Right cardiac atrium (tissue), 5 donors: ENCODE data around the gene FAM236A. TPM values are rescaled to one million over a fixed set of nuclear protein-coding genes. Genes with fewer than 3 reads are reported as not detected.
"Not testable (repeated sequence)": the region's sequence is repeated elsewhere in the genome, so short reads cannot be mapped to it uniquely, and the experiment has no call there.

Source experiments
- ATAC-seq, 2 donors: fragments of 200-7000 bp; cut with Tn5 transposase; one replicate each; pipeline versions ENCODE4 v1.8.0 to v1.9.1; 2020; ENCODE audit warnings: moderate library complexity in 2 of 2, mild to moderate bottlenecking in 1 of 2
- DNase-seq, 3 donors: peaks; one replicate each; pipeline ENCODE4 v3.0.0-alpha.2; 2020
- H3K27ac ChIP-seq: one replicate; pipeline ENCODE4 v1.5.1; 2013; ENCODE audit warnings: mild to moderate bottlenecking, low read length, control low read depth, moderate library complexity
- H3K27me3 ChIP-seq: one replicate; pipeline ENCODE4 v1.6.1; 2013; ENCODE audit not compliant: control insufficient read depth, insufficient read depth
- H3K4me1 ChIP-seq: one replicate; pipeline ENCODE4 v1.6.1; 2013; ENCODE audit warnings: low read length; ENCODE audit not compliant: control insufficient read depth, insufficient read depth
- H3K4me3 ChIP-seq: one replicate; pipeline ENCODE4 v1.5.1; 2013; ENCODE audit warnings: low read length, control low read depth
- H3K9me3 ChIP-seq: one replicate; pipeline ENCODE4 v1.6.1; 2013; ENCODE audit warnings: low read length; ENCODE audit not compliant: control insufficient read depth
- WGBS: extraction: QIAGEN DNeasy Blood & Tissue Kit; methylation state at CpG from one replicate; pipeline ENCODE4 v1.1.7; 2013; 5-methylcytosine and 5-hydroxymethylcytosine counted together
- intact Hi-C, 4 donors: fragments of 100-400 bp; cut with DNase I; formaldehyde crosslinking; loops; one replicate each; pipeline versions ENCODE4 v1.11.0 to v1.14.0; 2022 to 2023
- long read RNA-seq, 4 donors: library from polyadenylated mRNA; unstranded; transcript quantifications; one replicate each; pipeline ENCODE4 v2.0.0, GENCODE V29; 2020 to 2021
- polyA plus RNA-seq: library from polyadenylated mRNA; stranded (reverse); fragments of 200-250 nt; gene quantifications from one replicate; pipeline ENCODE4 v1.2.3, GENCODE V29; 2013
- total RNA-seq, 4 donors: library from RNA; stranded (reverse); fragmentation: NEBNext Ultra II Directional; extraction: Animal tissue kit (Norgen Biotek cat#: 25700); gene quantifications; one replicate each; pipeline ENCODE4 v1.2.1, GENCODE V29; 2021
- donor health status: healthy with polysubstance abuse.
- donor health status: DM: no; HTN: yes; CAD: no.
- donor health status: DM: no; HTN: no; CAD: no.
- donor health status: DM: no; HTN: yes; CAD: no; lungs with severe emphysema.
- donor health status: DM: yes; HTN: yes; CAD: no.

Gene FAM236A
- not detected for total RNA-seq
- polyA plus RNA-seq, result not detected
- long read RNA-seq, donor 1, result 0 reads
- long read RNA-seq, donor 2, result 0 reads
- long read RNA-seq, donor 3, result 0 reads
- long read RNA-seq, donor 4, result 0 reads

DNA sequence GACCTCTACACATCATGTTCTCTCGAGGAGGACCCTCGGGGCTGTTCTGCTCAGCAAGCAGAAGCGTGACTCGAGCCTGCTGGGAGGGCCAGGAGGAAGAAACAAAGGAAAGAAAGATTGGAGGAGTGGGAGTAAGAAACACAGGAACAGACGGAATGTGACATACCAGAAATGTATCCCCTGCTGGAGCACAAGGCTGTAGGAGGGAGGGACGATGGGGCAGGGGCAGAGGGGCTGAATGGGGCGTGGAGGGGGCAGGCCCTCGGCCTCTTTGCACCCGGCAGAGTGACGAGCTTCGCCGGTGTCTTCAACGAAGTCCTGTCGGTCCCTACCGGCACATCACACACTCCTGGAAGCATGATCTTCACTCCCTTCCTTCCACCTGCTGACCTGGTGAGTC lies at the start of gene FAM236A:
TSS of gene FAM236A (plus strand) at position 301 of the 400 bp plus-strand sequence. CDS start at position 358, 57 bp downstream.
- H3K4me1 ChIP-seq, H3K27ac ChIP-seq, H3K9me3 ChIP-seq, intact Hi-C loops, DNase-seq, H3K27me3 ChIP-seq, ATAC-seq, H3K4me3 ChIP-seq: not testable (repeated sequence)
- WGBS, result no CpG with 5 or more reads among the region's 15 CpGs

- H3K27ac ChIP-seq, H3K4me1 ChIP-seq, H3K9me3 ChIP-seq, H3K4me3 ChIP-seq, ATAC-seq, H3K27me3 ChIP-seq, DNase-seq, intact Hi-C loops: not testable (repeated sequence)
- no CpG with 5 or more reads among the region's 14 CpGs for WGBS
Measured at GRCh38 chrX:72889740-72890139, 48.3 kb upstream of the FAM236A start.

GRCh38 chrX:72912315-72912714 lies 25.7 kb upstream of the FAM236A start, which contains the start of gene FAM236C:
FAM236C (plus strand) TSS chrX:72912615; CDS start chrX:72912715, 100 bp downstream.
- H3K9me3 ChIP-seq, H3K27ac ChIP-seq, H3K27me3 ChIP-seq, intact Hi-C loops, ATAC-seq, H3K4me3 ChIP-seq, DNase-seq, H3K4me1 ChIP-seq: not testable (repeated sequence)
- WGBS, result no CpG with 5 or more reads among the region's 13 CpGs

GRCh38 chrX:72916096-72916495 lies 21.9 kb upstream of the FAM236A start:
- intact Hi-C loops, ATAC-seq, H3K27me3 ChIP-seq, H3K27ac ChIP-seq, H3K4me1 ChIP-seq, H3K4me3 ChIP-seq, H3K9me3 ChIP-seq: not testable (repeated sequence)
- 93% methylated on average over 2 of the region's 5 CpGs for WGBS
- peak in 1 of 3 donors; percentile 4 for DNase-seq

- no CpG with 5 or more reads among the region's 1 CpG for WGBS
Measured at GRCh38 chrX:72932283-72932682, 5.7 kb upstream of the FAM236A start.

DNA sequence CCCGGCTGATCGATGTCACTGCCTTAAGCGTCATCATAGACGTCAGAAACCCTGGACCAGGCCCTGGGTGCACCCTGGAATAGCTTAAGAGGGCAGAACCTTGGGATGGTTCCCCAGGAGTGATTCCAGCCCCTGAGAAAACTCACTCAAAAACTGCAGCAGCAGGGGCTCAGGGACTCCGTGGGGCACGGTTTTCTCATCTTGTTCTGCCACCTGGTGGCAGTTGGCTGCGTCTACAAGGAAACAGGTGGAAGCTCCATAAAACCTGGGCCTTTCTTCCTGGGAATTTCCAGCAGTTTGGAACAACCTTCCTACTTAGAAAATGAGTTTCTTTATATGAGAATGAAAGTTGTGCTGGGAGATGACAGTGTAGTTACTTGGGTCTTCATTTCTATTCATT lies 1.6 kb upstream of the FAM236A start:
- WGBS, result no CpG with 5 or more reads among the region's 7 CpGs
- intact Hi-C loops, ATAC-seq, H3K4me1 ChIP-seq, DNase-seq, H3K4me3 ChIP-seq, H3K27me3 ChIP-seq, H3K27ac ChIP-seq, H3K9me3 ChIP-seq: not testable (repeated sequence)

More at GRCh38 chrX:72932283-72932682, 5.7 kb upstream of the FAM236A start:
- H3K4me1 ChIP-seq, ATAC-seq, H3K9me3 ChIP-seq, H3K4me3 ChIP-seq, DNase-seq, intact Hi-C loops, H3K27ac ChIP-seq, H3K27me3 ChIP-seq: not testable (repeated sequence)

DNA sequence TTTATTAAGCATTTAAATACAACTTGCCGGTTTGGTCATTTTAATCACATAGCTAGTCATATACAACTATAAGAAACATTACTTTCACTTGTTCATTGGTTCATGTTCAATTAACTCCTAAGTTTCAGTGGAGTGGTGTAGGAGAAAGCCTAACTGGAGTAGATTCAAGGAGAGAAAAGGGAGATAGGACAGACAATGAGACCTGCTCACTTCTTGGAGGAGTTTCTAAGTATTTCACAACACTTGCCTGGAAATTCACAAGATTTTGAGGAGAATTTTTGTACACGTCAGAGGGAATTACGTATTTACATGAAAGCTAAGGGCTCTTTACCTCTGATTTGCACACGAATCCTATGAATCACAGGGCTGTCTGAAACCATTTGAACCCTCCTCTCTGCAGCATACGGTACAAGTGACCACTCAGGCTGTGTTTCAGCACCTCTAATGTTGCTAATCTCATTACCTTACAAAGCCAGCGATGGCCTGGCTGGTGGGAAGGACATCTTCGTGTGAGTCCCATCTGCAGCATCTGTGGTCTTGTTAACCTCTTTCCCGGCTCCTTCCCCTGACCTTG lies 1.0 kb upstream of the FAM236A start:
- not testable (repeated sequence) for H3K9me3 ChIP-seq
- WGBS, result no CpG with 5 or more reads among the region's 8 CpGs

GRCh38 chrX:72942272-72942671 lies 4.3 kb downstream of the FAM236A start:
- intact Hi-C loops, H3K27ac ChIP-seq, H3K9me3 ChIP-seq, H3K27me3 ChIP-seq, H3K4me1 ChIP-seq, H3K4me3 ChIP-seq, ATAC-seq, DNase-seq: not testable (repeated sequence)
- WGBS, result no CpG with 5 or more reads among the region's 6 CpGs

More for the DNA sequence above, 1.0 kb upstream of the FAM236A start:
- H3K27me3 ChIP-seq, ATAC-seq, H3K4me1 ChIP-seq, H3K27ac ChIP-seq, intact Hi-C loops, DNase-seq, H3K4me3 ChIP-seq: not testable (repeated sequence)

GRCh38 chrX:72943035-72943818 lies 5.2 kb downstream of the FAM236A start:
- H3K4me3 ChIP-seq, DNase-seq, H3K9me3 ChIP-seq, H3K27ac ChIP-seq, H3K27me3 ChIP-seq, intact Hi-C loops, H3K4me1 ChIP-seq: not testable (repeated sequence)
- peak in 1 of 2 donors; percentile 45 for ATAC-seq
- WGBS, result no CpG with 5 or more reads among the region's 44 CpGs

- intact Hi-C loops, H3K9me3 ChIP-seq, H3K4me3 ChIP-seq, H3K27ac ChIP-seq, H3K4me1 ChIP-seq, DNase-seq, H3K27me3 ChIP-seq: not testable (repeated sequence)
- peak; percentile 65 to 80 for ATAC-seq
- no CpG with 5 or more reads among the region's 15 CpGs for WGBS
Measured at GRCh38 chrX:72943819-72944169, 5.8 kb downstream of the FAM236A start, which contains the start of gene DMRTC1. DMRTC1 (minus strand) TSS chrX:72943837; CDS start chrX:72875694, 68,143 bp downstream.

- H3K4me3 ChIP-seq, H3K27ac ChIP-seq, intact Hi-C loops: not testable (repeated sequence)
Measured at GRCh38 chrX:72959971-72960370, 22.0 kb downstream of the FAM236A start.

More at GRCh38 chrX:72959971-72960370, 22.0 kb downstream of the FAM236A start:
- not testable (repeated sequence) for H3K27me3 ChIP-seq, DNase-seq, ATAC-seq, H3K4me1 ChIP-seq, H3K9me3 ChIP-seq
- no CpG with 5 or more reads among the region's 9 CpGs for WGBS
